ENCODE results near the gene MANSC4.

Gene MANSC4

GRCh38 chr12:27808841-27809240, 28.8 kb upstream of the MANSC4 start:
- no peak for TF ChIP-seq CTCF (IDR thresholded peaks at IDR 0.05)

GRCh38 chr12:27807063-27807703, 27.1 kb upstream of the MANSC4 start:
- no peak for TF ChIP-seq CTCF (IDR thresholded peaks at IDR 0.05)

DNA sequence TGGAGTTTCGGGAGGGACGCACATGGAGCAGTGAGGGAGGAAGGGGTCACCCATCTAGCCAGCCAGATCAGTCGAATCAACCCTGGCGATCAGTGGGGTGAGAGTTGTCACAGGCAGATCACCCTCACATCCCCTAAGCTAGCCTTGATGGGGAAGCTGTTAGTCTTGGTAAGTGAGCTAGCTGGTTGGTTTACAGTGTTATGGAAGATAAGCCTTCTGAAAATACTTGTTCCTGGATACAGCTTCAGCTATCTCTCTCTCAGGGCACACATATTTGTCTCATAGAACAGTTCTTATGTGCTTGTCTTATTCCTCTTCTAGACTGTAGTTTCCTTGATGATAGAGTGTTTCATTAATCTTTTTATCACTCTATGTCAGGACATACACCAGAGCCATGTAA, 26.2 kb upstream of the MANSC4 start:
- no peak for TF ChIP-seq CTCF (IDR thresholded peaks at IDR 0.05)

GRCh38 chr12:27805238-27805637, 25.2 kb upstream of the MANSC4 start:
- TF ChIP-seq CTCF (IDR thresholded peaks at IDR 0.05) = no peak

GRCh38 chr12:27802936-27803335, 22.9 kb upstream of the MANSC4 start:
- no peak for TF ChIP-seq CTCF (IDR thresholded peaks at IDR 0.05)

DNA sequence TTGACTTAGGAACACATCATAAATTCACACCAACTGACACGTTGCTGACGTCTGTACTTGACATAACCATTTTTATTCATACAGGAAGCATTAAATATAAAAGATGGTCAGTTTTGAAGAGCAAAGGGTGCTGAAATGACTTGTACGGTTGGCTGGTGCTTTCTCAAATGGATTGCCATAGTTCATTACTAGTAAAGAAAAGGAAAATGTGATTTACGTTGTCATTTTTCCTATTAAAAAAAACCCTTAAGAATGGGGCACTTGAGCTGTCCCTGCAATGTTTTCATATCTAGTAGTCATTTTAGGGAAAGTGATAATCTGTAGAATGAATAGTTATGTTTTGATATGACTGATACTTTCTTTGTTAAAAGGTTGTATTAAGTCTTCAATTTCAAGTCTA, 22.5 kb upstream of the MANSC4 start:
- no peak for TF ChIP-seq CTCF (IDR thresholded peaks at IDR 0.05)

DNA sequence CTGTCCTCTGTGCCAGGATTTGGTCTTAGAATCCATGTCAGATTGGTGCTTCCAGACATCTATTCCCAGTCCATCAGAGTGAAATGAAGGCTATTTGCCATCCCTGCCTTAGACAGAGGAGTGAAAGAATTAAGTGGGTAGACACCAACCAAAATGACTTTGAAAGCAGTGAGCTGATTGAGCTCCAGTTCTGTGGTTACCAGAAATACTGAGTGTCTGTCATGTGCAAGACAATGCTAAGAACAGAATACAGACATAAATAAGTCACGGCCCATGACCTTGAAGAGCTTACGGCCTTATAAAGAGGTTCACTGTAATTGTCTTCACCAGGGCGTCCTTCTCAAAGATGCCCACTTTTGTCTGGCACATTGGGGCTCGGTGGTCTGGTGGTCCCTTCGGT, 21.6 kb upstream of the MANSC4 start:
- TF ChIP-seq CTCF (IDR thresholded peaks at IDR 0.05) = no peak

DNA sequence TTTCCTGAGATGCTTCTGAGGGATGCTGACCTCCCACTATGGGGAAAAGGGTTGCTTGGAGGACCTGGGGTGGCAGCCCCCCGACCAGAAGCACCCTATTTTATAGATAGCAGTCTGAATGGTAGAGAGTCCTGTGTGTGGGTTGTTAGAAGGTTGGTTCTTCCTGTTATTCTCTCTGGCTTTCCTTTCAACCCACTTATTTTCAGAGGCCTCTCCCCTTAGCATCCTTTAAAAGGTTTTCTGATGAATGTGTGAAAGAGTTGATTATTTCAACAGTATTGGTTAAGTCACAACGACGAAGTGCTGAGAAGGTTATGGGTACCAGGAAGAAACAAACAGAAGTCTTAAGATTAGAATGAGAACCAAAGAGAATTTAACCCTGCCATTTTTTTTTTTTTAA, 20.8 kb upstream of the MANSC4 start:
- no peak for TF ChIP-seq CTCF (IDR thresholded peaks at IDR 0.05)

All from LNCAP (cell line).